HuH-7.5 (cell line): ENCODE measurements around the gene OR2M4.
"Not testable (repeated sequence)": the region's sequence is repeated elsewhere in the genome, so short reads cannot be mapped to it uniquely, and the experiment has no call there.

Source experiments
- DNase-seq: peaks from one replicate; pipeline ENCODE4 v3.0.0; 2011; ENCODE audit warnings: low spot score

Gene OR2M4, protein sequence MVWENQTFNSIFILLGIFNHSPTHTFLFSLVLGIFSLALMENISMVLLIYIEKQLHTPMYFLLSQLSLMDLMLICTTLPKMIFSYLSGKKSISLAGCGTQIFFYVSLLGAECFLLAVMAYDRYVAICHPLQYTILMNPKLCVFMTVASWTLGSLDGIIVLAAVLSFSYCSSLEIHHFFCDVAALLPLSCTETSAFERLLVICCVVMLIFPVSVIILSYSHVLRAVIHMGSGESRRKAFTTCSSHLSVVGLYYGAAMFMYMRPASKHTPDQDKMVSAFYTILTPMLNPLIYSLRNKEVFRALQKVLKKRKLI

DNA sequence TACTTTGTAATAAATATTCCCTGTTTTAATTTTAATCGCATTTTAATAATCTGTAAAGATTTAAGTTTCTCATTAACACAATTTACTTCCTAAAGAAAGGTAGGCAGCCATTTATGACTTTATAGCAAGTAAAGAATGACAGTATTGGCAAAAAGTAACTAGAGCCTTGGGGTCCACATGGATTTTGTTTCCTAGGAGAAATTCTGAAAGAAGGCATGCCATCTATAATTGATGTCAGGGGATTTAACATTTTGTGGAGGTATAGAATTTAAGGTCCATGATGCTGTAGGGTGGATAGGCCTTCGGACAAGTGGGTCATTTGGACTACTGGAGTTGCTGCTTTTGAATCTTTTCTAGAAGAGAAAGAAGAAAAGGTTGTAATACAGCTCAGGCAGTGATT is at the start of gene OR2M4:
TSS of gene OR2M4 (plus strand) at position 301 of the 400 bp plus-strand sequence. CDS start 7,512 bp downstream, outside the sequence.
- DNase-seq = no peak

DNA sequence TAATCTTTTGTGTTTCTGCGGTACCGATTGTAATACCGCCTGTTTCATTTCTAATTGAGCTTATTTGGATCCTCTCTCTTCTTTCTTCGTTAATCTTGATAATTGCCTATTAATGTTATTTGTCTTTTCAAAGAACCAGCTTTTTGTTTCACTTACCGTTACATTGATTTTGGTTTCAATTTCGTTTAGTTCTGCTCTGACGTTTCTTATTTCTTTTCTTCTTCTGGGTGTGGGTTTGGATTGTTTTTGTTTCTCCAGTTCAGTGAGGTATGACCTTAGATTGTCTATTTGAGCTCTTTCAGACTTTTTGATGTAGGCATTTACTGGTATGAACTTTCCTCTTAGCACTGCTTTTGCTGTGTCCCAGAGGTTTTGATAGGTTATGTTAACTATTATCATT is 47.2 kb upstream of the OR2M4 start:
- no peak for DNase-seq

DNA sequence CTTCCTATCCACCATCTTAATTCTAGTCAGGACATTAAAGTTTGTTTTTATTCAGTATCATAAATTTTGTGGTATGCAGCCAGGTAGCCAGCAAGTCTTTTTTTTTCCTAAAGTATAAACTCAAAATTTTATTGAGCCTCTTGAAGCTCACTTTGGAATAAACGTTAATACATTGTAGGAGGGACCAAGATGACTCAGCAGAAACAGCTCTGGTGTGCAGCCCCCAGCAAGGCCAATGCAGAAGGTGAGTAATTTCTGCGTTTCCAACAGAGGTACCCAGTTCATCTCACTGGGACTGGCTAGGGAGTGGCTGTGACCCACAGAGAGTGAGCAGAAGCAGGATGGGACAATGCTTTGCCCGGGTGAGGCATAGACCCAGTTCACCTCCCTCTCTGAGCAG is 43.9 kb upstream of the OR2M4 start:
- DNase-seq = no peak

DNA sequence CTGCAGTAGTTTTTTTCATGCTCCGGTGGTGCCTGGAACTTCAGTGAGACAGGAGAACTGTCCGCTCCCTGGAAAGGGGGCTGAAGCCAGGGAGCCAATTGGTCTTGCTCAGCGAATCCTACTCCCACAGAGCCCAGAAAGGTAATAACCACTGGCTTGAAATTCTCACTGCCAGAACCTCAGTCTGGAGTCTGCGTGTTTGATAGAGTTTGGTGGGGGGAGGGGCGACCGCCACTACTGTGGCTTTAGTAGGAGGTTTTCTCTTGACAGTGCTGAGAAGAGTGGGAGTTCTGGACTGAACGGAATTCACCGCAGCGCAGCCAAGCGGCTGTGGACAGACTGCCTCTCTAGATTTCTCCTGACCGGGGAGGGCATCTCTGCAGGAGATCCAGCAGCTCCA is 42.2 kb upstream of the OR2M4 start:
- DNase-seq = no peak

DNA sequence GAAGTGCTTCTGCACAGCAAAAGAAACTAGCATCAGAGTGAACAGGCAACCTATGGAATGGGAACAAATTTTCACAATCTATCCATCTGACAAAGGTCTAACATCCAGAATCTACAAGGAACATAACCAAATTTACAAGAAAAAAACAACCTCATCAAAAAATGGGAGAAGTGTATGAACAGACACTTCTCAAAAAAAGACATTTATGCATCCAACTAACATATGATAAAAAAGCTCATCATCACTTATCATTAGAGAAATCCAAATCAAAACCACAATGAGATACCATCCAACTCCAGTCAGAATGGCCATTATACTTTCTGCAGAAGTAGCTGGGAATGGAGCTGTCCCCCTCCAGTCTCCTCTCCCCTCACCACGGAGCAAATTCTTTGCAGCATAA is 37.1 kb upstream of the OR2M4 start:
- no peak for DNase-seq

DNA sequence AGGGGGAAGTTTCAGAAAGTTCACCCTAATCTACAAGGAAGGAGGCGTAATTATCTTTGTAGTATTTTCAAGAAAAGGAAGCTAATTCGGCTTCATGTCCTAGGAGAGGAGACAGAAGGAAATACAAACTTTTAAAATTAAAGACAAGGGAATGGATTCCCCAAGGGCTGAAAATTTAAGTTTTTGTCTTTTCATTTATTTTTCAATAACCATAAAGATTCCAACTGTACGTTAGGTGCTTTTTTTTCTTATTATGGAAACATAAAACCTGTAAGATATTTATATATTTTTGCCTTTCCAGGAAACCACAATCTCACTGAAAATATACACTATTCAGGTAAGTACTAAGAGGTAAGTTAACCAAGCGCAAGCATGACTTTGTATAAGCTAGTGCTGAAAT is 34.3 kb upstream of the OR2M4 start, which contains the start of gene OR2M3:
TSS of gene OR2M3 (plus strand) at position 301 of the 400 bp plus-strand sequence. CDS start 5,803 bp downstream, outside the sequence.
- no peak for DNase-seq

DNA sequence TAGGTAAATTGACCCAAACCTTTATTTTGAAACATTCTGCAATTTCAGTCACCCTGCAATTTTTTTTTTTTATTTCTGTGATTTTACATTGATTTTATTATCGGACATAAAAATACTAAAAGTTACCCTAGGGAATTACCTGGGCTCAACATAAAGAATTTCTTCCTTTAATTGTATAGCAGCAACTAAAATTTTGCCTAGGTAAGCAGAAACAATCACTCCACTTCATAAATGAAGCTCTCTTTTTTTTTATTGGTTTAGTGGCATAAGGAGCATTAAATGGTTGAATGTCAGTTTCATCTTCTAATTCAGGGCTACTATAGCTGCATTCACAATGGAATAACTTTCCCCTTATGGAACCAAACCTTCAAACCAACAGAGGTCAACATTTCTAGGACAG is 15.3 kb upstream of the OR2M4 start:
- no peak for DNase-seq

DNA sequence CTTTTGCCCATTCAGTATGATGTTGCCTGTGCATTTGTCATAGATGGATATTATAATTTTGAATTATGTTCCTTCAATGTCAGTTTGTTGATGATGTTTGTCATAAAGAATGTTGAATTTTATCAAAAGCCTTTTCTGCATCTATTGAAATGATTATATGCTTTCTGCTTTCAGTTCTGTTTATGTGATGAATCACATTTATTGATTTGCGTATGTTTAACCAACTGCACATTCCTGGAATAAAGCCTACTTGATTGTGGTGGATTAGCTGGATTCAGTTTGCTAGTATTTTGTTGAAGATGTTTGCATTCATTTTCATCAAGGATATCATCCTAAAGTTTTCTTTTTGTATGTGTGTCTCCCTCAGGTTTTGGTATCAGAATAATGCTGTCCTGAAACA is 5.7 kb upstream of the OR2M4 start:
- DNase-seq = no peak

DNA sequence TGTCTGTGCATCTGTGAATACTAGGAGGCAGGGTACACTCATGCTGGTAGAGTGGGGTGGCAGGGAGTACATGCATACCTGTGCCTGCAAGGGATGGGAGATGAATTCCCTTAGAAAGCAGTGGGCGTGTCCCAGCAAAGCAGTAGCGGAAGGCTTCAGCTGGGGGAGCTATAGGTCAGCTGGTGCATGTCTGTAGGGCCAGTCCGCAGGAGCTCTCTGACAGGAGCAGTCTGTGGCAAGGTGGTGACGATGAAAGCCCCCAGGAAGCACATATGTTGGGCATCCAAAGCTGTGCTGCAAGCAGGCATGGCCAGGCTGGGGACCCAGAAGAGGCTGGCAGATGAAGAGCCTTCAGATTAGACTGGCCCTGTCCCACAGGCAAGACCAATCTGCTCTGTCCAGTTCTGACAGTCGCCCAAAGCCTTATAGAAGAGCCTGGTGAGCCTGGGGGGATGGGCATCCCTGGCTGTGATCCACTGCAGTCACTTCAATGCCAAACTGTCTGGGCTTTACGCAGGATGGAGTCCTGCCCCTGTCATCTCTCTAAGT is 1.8 kb upstream of the OR2M4 start:
- no peak for DNase-seq

DNA sequence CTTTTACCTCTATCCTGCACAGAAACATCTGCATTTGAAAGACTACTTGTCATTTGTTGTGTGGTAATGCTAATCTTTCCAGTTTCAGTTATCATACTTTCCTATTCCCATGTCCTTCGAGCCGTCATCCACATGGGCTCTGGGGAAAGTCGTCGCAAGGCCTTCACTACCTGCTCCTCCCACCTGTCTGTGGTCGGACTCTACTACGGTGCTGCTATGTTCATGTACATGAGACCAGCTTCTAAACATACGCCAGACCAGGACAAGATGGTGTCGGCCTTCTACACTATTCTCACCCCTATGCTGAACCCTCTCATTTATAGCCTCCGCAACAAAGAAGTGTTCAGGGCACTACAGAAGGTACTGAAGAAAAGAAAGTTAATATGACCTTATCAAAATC is 8.3 kb downstream of the OR2M4 start:
- DNase-seq = no peak

DNA sequence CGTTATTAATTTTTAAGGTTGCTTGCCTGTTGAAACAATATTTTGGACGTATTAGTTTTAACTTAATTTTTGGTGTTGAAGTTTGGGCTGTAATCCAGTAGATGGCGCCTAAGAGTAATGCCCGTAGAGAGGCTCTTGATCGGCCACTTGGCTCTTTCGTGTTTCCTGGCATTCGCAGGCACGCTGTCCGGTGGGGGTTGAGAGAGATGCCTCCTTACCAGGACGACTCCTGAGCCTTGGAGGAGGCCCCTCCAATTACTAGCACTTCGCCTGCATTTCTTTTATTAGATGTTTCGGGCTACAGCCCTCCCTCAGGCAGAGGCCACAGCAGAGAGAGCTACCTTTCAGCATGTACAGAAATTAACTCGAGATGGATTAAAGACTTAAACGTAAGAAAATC is 12.0 kb downstream of the OR2M4 start:
- DNase-seq = peak; percentile 18

DNA sequence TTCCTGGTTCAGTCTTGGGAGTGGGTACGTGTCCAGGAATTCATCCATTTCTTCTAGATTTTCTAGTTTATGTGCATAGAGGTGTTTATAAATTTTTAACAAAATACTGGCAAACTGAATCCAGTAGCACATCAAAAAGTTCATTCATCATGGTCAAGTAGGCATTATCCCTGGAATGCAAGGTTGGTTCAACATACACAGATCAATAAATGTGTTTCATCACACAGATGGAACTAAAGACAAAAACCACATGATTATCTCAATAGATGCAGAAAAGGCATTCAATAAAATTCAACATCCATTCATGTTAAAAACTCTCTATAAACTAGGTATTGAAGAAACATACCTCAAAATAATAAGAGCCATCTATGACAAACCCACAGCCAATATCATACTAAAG is 28.1 kb downstream of the OR2M4 start:
- DNase-seq = not testable (repeated sequence)

DNA sequence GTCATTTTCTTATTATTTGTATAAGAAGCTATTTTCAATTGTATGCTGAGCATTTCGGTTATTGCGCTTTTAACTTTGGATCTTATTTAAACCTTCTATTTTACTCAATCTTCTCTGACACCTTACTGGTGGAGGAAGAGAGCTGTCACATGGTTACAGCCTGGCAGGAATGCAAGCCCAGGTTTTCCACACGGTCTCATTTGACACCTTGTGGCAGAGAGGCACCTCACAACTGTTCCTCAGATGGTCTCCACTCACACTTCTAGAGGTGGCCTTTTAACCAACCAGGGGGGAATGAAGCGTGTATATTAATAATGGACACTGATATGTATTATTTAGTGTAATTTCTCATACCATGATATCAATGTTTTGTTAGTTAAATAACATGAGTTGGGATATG is 37.0 kb downstream of the OR2M4 start:
- no peak for DNase-seq

DNA sequence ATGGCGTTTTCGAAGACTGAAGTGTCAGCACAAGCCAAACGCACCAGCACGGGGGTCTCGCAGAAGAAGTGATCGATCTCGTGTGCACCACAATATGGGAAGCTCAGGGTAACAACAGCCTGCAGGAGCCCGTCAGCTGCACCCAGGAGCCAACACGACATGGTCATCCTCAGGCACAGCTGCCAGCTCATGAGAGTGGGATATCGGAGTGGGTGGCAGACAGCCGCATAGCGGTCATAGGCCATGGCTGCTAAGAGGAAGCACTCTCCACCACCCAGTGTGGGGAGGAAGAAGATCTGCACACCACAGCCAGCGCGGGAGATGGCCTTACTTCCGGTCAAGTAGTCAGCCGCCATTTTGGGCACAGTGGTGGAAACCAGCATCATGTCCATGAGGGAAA is 42.0 kb downstream of the OR2M4 start:
- DNase-seq = not testable (repeated sequence)

DNA sequence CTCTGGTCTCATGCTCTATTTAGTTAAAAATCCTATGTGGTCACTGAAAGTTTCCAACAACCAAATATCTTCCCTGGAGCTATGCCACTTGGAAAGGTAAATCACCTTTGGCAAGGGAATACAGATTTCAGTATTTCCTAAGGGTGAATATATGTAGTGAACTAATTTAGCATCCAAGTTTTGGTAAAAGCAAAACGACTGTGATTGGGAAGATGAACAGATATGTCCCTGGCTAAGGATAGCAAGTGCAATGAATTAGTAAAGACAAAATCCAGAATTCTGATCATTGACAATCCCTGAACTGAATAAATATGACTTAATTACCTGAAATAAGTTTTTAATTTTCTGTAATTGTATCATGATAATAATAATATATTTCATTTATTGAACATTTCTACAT is 46.7 kb downstream of the OR2M4 start, which contains the start of gene OR2T33:
TSS of gene OR2T33 (minus strand) at position 101 of the 400 bp plus-strand sequence. CDS start 4,162 bp downstream, outside the sequence.
- no peak for DNase-seq

DNA sequence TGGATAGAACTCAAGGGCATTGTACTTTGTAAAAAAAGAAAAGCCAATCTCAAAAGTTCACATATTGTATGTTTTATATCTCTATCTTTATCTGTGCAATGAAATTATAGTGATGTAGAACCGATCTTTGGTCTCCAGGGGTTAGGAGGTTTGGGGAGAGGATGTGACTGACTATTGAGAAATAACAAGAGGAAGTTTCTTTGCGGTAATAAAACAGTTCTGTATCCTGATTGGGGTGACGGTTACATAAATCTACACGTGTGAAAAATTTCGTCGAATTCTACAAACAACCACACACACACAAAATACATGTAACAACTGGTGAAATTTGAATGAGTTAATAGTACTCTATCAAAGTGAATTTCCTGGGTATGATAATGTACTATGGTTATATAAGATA is 57.2 kb downstream of the OR2M4 start:
- DNase-seq = no peak
